ENCODE data around the gene ANAPC13.

DNA sequence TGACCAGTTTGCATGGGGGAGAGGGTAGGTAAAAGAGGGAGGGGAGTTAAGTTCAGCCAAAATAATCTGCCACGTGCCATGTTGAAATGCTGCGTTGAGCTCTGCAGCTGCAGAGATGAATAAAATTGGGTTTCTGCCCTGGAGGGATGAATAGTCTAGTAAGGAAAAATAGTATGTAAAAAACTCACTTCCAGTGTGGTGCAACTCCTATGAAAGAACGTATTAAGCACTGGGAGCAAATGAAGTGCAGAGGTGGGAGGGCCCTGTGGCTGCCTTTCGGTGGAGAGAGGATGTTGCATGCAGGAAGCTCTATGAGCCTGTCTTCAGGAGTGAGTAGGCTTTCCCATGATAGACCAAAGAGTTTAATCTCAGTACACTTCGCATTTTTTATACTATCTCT, 8.7 kb upstream of the ANAPC13 start:
- no peak for TF ChIP-seq POLR2A (IDR thresholded peaks at IDR 0.05)
- TF ChIP-seq, protein P1, sequence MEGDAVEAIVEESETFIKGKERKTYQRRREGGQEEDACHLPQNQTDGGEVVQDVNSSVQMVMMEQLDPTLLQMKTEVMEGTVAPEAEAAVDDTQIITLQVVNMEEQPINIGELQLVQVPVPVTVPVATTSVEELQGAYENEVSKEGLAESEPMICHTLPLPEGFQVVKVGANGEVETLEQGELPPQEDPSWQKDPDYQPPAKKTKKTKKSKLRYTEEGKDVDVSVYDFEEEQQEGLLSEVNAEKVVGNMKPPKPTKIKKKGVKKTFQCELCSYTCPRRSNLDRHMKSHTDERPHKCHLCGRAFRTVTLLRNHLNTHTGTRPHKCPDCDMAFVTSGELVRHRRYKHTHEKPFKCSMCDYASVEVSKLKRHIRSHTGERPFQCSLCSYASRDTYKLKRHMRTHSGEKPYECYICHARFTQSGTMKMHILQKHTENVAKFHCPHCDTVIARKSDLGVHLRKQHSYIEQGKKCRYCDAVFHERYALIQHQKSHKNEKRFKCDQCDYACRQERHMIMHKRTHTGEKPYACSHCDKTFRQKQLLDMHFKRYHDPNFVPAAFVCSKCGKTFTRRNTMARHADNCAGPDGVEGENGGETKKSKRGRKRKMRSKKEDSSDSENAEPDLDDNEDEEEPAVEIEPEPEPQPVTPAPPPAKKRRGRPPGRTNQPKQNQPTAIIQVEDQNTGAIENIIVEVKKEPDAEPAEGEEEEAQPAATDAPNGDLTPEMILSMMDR (IDR thresholded peaks at IDR 0.05) = no peak
